CD4-positive, alpha-beta T cell treated with Interleukin-17A for 1 hour (primary cell): ENCODE measurements around the gene KIF19.
A peak's percentile ranks its signal among the peaks of the same experiment; 100 is the strongest.

Experiments
- DNase-seq: peaks from one replicate; pipeline ENCODE4 v3.0.0-alpha.2; 2020

Gene KIF19

DNA sequence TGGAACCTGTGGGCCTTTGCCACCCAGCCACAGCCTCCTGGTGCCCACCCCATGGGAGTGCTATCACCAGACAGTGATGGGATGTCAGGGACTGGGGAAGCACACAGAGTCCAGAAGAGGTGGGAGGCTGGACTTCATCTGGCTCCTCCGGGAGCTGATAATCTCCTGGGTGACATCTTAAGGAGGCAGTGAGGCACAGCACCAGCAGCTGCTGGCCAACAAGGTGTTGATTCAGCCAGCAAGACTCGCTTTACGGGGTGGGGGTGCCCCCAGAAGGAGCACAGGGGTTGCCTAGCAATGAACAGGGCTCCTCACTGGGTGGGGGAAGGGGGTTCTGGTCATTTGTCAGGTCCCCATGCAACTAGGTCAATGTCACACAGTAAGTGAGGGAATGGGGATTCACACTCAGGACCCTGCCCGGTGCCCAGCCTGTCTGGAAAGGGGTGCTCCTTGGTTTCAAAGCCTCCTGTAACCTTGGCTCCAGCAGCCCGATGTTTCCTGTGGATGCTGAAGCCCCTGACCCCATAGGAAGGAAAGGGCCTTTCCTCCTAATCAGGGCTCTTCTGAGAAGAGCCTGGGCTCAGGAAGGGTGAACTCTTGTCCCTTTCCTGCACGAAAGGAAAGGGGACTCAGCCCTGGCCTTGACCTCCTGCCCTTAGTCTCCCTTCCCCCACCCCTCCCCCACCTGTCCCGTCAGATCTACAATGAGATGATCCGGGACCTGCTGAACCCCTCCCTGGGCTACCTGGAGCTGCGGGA lies 17.7 kb downstream of the KIF19 start:
- DNase-seq = no peak

DNA sequence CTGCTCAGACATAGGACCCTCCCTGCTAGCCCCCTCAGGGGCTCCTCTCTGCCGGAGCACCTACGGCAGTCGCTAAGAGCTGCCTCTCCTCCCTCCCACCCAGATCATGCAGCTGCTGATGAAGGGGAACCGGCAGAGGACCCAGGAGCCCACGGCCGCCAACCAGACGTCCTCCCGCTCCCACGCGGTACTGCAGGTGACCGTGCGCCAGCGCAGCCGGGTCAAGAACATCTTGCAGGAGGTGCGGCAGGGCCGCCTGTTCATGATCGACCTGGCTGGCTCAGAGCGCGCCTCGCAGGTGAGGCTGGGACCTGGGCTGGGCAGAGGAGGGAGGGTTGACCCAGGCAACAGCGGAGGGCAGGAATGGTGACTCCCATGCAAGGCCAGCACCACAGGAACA lies 18.6 kb downstream of the KIF19 start:
- DNase-seq = no peak

DNA sequence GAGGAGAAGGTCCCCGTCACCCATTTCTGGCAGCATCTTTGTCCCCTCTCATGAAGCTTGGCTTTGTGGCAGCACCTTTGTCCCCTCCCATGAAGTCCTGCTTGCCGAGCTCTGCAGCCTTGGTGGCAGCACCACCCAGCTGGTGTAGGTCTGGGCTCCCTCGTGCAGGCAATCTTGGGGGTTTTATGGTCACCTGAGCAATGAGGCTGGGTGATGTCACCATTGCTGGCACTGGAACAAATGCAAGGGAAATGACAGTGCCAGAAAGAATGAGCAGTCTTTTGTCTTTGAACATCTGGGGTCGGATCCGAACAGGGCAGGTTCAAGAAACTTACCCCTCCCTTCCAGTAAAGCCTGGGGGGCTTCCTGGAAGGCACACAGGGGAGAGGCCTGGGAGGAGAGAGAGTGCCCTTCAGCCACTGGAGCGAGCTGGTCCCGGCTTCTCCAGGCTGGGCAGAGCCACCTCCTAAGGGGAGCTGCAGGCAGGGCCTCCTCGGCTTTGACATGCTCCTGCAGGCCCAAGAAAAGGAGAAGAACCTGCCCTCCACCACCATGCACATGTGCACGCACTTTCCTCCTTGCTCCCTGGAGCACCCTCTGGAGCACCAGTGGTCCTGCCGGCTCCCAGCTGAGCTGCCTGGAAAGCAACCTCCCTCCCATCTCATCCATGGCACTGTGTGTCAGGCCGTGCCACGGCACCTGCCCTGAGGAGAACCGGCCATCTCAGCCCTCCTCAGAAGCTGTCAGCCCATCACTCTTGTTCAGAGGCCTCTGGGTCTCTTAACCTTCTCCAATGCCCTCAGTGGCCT lies 19.6 kb downstream of the KIF19 start:
- no peak for DNase-seq

DNA sequence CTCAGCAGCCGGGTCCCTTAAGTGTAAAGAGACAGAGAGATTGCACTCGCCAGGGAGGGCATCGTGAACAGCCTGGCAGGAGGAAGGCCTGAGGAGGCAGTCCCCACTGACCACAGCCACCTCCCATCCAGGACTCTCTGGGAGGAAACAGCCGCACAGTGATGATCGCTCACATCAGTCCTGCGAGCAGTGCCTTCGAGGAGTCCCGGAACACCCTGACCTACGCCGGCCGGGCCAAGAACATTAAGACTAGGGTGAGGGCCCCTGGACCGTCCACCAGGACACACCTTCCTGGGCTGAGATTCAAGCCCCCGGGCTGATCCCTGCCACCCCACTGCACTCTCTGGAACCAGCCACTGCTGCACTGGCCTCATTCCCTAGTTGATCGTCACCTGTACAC lies 21.6 kb downstream of the KIF19 start:
- DNase-seq = no peak

DNA sequence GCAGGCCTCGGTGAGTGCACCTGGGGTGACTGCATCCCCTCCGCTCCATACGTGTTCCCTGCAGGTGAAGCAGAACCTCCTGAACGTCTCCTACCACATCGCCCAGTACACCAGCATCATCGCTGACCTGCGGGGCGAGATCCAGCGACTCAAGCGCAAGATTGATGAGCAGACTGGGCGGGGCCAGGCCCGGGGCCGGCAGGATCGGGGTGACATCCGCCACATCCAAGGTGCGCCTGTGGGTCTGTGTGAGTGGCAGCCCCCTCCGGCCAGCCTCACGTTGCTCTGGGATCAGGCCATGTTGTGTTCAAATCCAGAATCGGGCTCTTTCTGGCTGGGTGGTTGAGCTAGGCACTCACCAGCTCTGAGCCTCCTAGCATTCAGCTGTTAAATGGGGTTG lies 23.1 kb downstream of the KIF19 start:
- no peak for DNase-seq

DNA sequence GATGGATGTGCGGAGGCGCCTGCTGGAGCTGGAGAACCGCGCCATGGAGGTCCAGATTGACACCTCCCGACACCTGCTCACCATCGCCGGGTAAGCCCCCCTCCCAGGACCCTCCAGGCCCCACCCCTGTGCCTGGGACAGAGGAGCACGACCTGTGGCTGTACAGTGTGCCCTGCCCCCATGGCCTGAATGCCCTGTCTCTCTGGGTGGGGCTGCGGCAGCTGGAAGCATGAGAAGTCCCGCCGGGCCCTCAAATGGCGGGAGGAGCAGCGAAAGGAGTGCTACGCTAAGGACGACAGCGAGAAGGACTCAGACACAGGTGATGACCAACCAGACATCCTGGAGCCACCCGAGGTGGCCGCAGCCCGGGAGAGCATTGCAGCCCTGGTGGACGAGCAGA lies 24.5 kb downstream of the KIF19 start:
- no peak for DNase-seq

DNA sequence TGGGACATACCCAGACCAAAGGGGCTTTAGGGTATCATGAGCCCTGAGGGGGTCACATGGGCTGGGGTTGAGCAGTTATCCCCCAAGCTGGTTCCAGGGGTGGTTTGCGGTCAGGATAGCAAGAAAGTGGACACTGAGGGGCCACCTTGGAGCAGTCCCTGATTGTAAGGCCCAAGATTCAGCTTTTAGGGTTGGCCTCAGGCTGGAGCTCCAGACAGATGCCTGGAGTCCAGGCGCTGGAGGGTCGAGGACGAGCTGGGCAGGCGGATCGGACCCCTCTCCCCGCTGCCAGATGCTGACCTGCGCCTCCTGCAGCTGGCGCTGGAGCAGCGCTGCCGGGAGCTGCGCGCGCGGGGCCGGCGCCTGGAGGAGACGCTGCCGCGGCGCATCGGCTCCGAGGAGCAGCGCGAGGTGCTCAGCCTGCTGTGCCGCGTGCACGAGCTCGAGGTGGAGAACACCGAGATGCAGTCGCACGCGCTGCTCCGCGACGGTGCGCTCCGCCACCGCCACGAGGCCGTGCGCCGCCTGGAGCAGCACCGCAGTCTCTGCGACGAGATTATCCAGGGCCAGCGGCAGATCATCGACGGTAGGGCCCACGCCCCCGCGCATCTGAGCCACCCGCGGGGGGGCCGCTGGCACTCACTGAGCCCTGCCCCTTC lies 25.7 kb downstream of the KIF19 start:
- DNase-seq = no peak

DNA sequence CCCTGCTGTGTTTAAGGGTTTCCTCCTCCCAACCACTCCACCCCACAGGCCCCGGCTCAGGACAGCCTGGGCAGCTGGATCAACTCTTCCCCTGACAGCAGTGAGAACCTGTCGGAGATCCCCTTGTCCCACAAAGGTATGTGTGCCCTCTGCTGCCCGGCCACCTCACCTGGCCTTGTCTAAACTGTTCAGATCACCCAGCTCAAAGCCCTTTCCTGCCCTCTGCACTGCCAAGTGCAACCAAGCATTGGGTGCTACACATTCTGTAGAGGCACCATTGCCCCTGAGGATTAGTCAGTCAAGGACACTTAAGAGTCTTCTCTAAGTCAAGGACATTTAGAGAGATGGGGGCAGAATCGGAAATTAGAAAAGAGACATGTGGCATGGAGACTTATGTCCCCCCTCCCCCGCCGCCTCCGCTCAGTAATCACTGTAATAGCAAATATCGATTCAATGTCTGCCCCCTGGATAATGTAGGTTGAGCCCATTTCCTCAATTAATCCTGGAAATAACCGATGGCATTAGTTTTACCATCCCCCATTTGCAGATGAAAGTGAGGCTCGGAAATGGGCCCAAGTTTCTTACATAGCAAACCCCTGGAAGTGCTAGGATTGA lies 27.5 kb downstream of the KIF19 start:
- no peak for DNase-seq

DNA sequence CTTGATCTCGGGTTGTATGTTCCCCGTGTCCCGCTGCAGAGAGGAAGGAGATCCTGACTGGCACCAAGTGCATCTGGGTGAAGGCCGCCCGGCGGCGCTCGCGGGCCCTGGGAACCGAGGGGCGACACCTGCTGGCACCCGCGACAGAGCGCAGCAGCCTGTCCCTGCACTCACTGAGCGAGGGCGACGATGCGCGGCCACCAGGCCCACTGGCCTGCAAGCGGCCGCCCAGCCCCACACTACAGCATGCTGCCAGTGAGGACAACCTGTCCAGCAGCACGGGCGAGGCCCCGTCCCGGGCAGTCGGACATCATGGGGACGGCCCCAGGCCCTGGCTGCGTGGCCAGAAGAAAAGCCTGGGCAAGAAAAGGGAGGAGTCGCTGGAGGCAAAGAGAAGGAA lies 28.1 kb downstream of the KIF19 start:
- peak; percentile 57 for DNase-seq

DNA sequence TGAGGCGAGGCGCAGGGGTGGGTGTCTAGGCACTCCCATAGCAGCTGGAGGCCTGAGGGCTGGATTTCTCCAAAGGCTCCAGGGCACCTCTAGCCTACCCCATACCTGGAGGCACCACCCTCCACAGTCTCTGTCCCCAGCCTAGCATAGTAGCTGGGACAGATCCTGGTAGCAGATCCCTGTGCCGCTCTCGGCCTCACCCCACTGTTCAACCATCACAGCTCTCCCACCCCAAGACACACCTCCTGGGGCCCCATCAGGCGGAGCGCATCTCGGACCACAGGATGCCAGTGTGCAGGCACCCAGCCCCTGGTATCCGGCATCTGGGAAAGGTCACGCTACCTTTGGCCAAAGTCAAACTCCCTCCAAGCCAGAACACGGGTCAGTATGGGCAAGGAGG lies 28.5 kb downstream of the KIF19 start:
- DNase-seq = no peak

DNA sequence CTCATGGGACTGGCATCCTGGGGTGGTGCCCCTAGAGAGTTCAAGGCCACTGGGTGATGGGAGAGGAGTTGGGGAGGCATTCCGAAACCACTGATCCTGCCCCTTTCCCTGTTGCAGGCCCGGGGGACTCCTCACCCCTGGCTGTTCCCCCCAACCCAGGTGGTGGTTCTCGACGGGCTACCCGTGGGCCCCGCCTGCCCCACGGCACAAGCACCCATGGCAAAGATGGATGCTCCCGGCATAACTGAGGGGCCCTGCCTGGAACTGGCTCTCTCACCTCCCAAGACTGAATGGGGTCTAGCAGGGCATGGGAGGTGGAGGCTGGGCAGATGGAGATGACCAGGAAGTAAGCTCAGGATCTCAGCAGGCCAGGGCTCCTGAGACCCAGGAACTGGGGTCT lies 29.0 kb downstream of the KIF19 start:
- no peak for DNase-seq

DNA sequence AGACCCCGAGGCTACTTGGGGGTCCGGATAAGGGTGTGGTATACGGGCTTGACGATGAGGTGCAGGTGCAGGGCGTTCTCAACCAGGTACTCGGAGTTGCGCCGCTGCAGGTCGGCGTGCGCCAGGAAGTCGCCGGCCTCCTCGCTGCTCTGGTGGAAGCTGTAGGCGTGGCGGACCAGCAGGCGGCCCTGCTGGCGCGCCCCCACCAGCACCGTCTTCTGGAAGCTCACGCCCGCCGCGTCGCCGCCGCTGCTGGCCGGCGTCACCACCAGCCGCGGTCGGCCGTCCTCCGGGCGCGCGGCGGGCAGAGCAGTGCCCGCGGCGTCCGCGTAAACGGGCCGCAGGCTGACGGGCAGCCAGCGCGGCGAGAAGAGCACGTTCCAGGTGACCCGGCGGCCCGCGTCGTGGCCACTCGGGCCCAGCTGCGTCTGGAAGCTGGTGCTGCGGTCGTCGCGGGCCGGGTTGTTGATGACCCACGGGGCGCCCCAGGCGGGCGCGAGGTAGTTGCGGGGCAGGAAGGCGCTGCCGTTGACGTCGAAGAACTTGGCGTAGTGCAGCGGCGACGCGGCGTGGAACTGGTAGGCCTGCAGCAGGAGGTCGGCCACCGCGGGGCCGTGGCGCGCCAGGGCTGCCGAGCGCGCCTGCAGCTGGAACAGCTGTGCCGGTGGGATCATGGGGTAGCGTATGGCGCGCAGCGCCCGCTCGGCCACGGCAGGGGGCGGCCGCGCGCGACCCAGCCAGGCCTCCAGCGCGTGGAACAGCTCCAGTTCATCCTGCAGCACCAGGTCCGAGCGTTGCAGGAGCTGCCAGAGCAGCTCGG lies 30.8 kb downstream of the KIF19 start:
- DNase-seq = peak; percentile 5

DNA sequence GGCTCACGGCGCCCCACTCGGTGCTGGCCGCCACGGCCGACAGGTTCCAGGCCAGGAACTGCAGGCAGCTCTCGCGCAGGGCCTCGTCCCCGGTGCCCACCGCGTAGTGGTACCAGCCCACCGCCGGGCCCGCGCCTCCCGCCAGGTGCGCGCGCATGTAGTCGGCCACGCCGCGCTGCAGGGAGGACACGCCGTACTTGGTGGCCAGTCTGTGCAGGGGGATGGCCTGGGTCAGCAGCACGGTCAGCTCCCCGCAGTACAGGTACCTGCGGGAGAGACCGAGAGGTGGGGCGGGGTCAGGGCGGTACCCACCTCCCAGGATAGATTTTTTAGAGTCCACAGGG lies 31.4 kb downstream of the KIF19 start:
- DNase-seq = no peak

DNA sequence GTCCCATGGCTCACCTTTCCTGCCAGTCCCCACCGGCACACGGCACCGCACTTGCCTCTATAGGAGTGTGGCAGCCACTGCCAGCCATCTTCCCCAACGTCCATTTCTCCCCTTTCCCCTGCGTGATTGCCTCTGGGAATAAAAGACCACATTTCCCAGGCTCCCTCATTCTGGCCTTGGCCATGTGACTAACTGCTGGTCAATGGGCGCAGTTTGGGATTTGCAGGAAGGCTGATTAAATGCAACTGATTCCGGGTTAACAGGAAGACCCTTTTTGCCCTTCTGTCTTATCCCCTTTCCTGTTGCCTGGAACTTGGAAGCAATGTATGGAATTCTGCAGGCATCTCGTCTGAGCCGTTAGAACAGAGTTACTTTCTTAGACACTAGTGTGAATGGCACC lies 32.7 kb downstream of the KIF19 start:
- no peak for DNase-seq

DNA sequence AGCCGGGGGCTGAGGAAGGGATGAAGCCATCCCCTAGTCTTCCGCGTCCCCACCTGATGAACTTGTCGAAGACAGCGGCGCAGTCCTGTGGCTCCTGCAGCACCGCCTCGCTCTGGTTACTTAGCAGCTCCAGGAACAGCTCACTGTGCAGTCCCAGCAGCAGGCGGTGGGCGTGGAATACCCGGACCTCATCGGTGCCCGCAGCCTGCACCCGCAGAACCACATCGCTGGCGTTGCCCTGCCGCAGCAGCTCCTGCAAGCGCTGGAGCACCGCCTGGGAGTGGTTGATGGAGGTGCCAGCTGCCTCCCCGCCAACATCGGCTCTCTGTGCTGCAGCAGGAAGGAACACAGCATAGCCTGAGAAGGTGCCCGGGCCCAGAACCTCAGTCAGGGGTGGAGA lies 33.9 kb downstream of the KIF19 start:
- no peak for DNase-seq

DNA sequence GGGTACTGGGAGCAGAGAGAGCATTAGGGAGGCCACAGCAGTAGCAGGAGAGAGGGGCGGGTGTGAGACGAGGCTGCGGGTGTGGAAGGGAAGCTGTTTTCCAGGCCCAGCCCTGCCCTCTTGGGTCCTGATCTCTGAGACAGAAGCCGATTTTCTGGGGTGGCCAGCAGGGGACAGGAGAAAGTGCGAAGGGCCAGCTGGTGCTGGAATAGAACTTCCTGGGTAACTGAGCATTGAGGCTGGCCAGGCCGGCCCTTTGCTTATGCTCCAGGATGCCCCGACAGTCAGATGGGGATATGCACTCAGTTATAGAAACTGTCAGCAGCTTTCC lies 34.8 kb downstream of the KIF19 start:
- no peak for DNase-seq

DNA sequence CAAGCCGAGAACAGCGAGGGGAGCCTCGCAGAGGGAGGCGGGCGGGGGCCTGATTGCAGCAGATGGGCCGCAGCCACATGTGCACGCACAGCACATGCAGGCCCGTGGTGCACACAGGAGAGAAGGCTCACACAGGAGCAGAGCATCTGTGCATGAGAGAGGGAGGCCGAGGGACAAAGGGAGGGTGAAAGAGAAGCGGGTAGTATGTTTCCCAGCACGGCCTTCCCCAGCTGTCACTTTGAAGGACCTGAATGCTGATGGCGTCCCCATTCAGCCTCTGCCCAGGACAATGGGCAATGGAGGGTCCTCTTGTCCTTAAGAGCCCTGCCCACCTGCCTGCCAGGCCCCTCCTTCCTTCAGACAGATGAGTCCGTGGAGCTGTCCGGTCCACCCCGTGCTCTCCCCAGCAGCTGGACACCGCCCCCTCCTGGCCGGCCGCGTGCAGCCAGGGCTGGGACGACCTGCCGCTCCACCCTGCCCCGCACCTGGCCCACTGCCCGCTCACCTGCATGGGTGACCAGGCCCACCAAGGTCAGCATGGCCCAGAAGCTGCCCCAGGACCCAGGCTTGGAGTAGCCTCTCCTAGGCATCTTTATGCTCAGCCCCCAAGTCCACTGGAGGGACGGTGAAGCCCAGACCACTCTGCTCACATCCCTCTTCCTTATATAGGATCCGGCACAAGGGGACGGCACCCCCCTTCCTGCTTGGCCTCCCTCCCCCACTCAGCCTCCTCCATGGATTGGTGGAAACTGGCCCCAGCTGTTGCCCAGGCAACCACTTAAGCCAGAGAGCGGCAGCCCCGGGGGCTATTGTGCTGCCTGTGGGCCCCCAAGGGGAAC lies 35.4 kb downstream of the KIF19 start, which contains the start of gene BTBD17:
BTBD17 (minus strand) TSS at position 639 of the 839 bp plus-strand sequence; CDS start at position 590, 49 bp downstream.
- DNase-seq = peak; percentile 37

DNA sequence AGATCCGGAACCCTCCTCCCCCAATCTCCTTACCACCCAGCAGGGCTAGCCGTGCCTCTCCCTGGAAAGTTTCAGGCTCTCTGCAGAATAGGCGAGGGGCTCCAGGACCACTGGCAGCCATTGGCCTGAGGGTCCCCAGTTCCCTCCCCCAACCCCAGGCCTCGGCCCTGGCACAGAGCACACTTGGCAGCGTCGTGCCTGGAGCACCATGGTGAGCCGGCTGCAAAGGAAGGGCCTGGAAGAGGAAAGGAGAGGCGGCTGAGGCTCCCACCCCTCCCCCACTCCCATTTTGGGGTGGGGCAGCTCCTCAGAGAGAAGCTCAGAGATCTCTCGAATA lies 36.0 kb downstream of the KIF19 start:
- DNase-seq = no peak

DNA sequence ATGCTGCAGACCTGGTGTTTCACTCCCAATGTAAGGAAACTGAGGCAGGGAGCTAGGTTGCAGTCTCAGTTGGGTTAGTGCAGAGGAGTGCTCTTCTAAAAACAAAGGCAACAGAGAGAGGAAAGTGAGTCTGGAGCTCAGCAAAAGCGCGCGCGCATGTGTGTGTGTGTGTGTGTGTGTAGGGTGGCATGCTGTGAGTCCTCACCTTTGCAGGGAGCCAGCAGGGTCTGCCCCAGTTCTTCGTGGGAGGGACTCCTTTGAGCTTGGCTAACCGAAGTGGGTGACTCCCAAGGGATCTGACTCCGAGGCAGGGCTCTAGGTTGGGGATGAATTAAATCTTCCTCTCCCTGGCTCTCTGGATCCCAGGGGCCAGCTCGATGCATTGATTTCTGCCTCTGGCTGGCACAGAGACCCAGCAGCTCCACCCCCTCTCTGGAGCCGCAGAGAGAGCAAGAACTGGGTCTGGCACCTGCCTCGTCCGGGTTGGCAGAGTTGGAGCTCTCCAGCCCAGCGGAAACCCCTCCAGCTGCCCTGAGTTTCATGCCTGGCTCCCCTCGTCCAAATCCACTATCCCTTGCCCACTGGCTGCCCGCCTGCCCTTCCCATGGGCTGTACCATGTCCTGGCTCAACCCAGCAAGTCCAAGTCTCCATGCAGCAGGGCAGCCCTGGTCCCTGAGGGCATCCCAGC lies 36.9 kb downstream of the KIF19 start:
- DNase-seq = no peak

DNA sequence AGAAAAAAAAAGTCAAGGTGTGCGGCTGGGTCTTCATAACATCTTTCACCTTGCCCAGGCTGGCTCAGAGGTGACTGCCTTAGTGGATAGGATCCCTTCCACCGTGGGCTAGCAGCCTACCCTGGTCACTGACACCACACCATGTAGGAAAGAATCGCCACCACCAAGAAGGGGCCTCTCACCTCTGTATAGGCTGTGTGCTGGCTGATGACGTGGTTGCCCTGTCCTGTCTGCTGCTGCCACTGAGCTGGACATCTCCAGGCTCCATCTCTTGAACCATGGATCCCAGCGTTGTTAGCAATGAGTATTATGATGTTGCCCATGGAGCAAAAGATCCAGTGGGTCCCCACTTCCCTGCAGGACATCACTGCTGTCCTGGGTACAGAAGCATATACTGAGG lies 41.2 kb downstream of the KIF19 start, which contains the start of gene GPR142:
GPR142 (plus strand) TSS at position 301 of the 400 bp plus-strand sequence. CDS start 2,035 bp downstream, outside the sequence.
- DNase-seq = no peak
